Omental fat pad (tissue), 4 donors: ENCODE results near the gene GPRC5B. TPM values are rescaled to one million over a fixed set of nuclear protein-coding genes. Genes with fewer than 3 reads are reported as not detected.

Source experiments
- ATAC-seq: fragments of 150-250 bp; one replicate; pipeline ENCODE4 v1.9.1; 2016; ENCODE audit warnings: mild to moderate bottlenecking, moderate library complexity; ENCODE audit not compliant: low FRiP score
- DNase-seq: peaks from one replicate; pipeline ENCODE4 v3.0.0-alpha.2; 2019; ENCODE audit warnings: low spot score
- CTCF ChIP-seq, 3 donors: fragments of 450-650 bp; IDR thresholded peaks; one replicate each; pipeline ENCODE4 v1.5.1; 2016 to 2017; ENCODE audit warnings: antibody characterized with exemption in 3 of 3, mild to moderate bottlenecking in 3 of 3, moderate library complexity in 2 of 3
- total RNA-seq, 4 donors: library from RNA; depleted of rRNA; stranded (reverse); fragments of >200 nt; gene quantifications; one replicate each; pipeline ENCODE4 v1.1.0, GENCODE V29; 2016

Gene GPRC5B
- total RNA-seq, 4 donors from 2014 or later: 15.4 to 36.3 (median 30.7) TPM

GRCh38 chr16:19898924-19899604 is 14.4 kb upstream of the GPRC5B start:
- TF ChIP-seq CTCF (IDR thresholded peaks at IDR 0.05): no peak
- DNase-seq (no peak), ATAC-seq (no peak)

GRCh38 chr16:19898166-19898565 is 13.5 kb upstream of the GPRC5B start:
- no peak for TF ChIP-seq CTCF (IDR thresholded peaks at IDR 0.05)
- DNase-seq (no peak), ATAC-seq (no peak)

GRCh38 chr16:19896951-19897350 is 12.3 kb upstream of the GPRC5B start:
- no peak for TF ChIP-seq CTCF (IDR thresholded peaks at IDR 0.05)
- DNase-seq (no peak), ATAC-seq (no peak)

GRCh38 chr16:19894586-19894985 is 9.9 kb upstream of the GPRC5B start:
- ATAC-seq (no peak), DNase-seq (no peak)
- no peak for TF ChIP-seq CTCF (IDR thresholded peaks at IDR 0.05)

- TF ChIP-seq CTCF (IDR thresholded peaks at IDR 0.05): no peak
- no peak for DNase-seq
- ATAC-seq: no peak
Measured at GRCh38 chr16:19892902-19893301, 8.3 kb upstream of the GPRC5B start.

- DNase-seq (no peak), ATAC-seq (no peak)
- TF ChIP-seq CTCF (IDR thresholded peaks at IDR 0.05): no peak
Measured at GRCh38 chr16:19890901-19891300, 6.3 kb upstream of the GPRC5B start.

- ATAC-seq: no peak
- DNase-seq: no peak
- TF ChIP-seq CTCF (IDR thresholded peaks at IDR 0.05): no peak
Measured at GRCh38 chr16:19888834-19889233, 4.2 kb upstream of the GPRC5B start.
